HG02840 (cell line): ENCODE measurements around the gene CYP19A1.
"Not testable (repeated sequence)": the region's sequence is repeated elsewhere in the genome, so short reads cannot be mapped to it uniquely, and the experiment has no call there.

Experiments used
- ATAC-seq: cut with Tn5 transposase; IDR thresholded peaks from one replicate; pipeline ENCODE4 v1.9.1; 2021; ENCODE audit warnings: mild to moderate bottlenecking, moderate library complexity, moderate number of reproducible peaks; ENCODE audit not compliant: unreplicated experiment, low FRiP score

CYP19A1 gene

DNA sequence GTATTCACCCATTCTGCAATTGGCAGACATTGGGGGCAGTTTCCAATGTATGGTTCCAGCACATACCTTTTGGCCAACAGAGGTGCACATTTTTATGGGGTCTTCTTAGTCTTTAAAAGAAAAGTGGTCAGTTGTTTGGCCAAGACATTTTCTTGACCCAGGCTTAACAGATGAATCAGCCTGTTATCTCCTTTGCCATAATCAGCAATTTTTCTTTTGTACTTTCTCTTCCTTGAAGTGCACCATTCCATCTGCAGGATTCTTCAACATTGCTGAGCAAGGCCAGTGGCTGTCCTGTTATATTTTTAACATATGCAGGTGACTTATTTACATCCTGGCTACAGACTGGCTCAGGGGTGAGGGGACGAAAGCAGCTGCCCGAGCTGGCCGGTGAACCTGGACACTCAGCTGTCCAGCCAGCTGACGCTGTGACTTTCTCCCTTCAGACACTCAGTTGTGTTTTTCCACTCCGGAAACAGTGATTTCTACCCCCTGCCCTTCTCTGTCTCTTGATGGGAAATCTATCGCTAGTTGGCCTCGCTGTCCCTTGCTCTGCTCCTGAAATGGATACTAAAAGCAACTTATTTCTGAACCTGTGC is 147.2 kb downstream of the CYP19A1 start:
- no peak for ATAC-seq

DNA sequence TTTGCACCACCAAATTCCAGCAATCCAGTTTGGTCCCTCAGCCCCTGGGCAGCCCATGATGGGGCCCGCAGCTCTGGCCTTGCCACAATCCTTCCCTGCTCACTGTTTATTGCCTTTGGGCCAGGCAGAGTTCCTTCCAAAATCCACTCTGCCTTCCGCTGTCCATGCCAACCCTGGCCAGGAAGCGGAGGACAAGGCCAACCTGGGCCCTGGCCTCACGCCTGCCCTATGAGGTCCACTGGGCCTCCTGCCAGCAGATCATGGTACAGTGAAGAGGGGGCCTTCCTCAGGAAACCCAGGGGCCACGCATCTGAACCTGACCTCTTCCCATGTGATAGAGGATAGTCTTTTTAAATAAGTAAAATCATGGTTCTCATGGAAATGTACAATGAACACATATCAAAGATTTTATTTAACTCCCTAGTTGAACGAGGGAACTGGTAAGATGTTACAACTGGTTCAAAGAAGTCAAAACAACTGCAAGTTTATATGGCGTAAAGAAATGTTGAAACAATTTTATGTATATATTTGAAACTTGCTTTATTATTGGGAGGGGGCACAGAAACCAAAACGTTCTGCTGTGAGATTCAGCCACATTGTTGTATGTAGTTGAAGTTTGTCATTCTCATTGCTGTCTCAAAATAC is 147.8 kb downstream of the CYP19A1 start:
- ATAC-seq: no peak

DNA sequence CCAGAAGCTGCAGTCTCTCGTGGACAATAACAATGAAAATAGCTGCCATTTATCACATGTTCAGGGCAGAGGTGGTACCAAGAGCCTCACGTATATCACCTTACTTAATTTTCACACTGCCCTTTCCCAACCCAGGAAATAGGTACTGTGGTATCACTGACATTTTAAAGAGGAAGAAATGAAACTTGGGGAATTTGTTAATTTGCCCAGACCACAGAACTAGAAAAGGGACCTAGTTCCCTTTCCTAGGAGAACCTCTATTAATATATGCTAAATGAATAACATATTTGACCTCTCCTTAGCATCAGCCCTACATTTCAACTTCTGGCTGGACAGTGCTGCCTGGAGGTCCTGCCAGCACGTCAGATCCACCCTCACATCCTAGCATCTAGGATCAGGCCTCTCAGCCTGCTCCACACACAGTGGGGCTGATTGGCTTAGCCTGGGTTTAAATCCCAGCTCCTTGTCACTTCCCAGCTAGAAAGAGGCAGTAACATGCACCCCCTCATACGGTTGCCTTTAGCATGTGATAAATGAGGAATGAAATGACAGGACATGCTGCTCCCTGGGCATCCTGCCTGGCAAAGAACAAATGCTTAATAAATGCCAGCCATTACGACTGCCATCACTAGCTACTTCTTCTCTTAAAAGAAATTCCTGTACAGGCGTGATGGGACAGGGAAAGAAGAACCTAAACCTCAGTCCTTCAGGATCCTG is 148.6 kb downstream of the CYP19A1 start:
- ATAC-seq: no peak

DNA sequence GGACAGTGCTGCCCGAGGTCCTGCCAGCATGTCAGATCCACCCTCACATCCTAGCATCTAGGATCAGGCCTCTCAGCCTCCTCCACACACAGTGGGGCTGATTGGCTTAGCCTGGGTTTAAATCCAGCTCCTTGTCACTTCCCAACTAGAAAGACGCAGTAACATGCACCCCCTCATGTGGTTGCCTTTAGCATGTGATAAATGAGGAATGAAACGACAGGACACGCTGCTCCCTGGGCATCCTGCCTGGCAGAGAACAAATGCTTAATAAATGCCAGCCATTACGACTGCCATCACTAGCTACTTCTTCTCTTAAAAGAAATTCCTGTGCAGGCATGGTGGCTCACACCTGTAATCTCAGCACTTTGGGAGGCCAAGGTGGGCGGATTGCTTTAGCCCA is 149.6 kb downstream of the CYP19A1 start:
- not testable (repeated sequence) for ATAC-seq

DNA sequence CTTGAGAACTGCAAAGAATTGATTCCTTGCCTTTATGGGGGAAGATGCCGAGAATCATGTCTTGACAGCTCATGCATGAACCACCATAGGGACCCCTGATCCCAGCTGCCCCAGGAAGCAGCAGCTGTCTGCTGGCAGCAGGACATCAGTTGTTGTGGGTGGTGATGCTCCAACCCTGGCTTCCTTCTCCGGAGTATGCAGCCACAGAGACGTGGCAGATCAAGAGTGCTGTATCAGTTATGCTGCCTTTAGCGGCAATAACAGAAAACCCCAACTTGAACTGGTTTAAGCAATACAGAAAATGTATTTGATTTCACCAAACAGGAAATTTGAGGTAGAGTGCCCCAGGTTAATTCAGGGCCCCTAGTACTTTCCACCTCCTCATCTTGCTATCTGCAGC is 151.5 kb downstream of the CYP19A1 start:
- no peak for ATAC-seq

DNA sequence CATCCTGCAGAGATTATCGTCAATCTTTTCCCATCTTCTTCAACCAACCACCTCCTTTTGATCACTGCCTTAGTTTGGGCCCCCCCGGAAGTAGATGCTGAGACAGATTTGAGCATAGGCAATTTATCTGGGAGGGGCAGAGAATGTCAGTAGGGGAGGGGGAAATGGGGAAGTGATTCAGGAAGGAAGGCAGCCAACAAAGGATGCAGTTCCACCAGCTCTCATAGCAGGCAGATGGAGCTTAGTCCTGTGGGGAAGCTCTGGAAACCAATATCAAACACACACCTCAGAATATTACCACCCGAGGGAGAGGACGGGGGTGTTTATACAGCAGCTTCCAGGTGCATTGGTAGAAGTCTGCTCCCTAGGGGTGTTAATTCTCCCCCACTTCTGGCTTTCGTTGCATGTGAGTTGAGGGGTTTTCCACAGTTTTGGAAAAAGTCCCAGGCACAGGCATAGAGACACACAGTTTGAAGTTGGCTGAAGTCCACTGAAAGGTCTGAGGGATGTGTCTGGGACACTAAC is 152.2 kb downstream of the CYP19A1 start:
- no peak for ATAC-seq

DNA sequence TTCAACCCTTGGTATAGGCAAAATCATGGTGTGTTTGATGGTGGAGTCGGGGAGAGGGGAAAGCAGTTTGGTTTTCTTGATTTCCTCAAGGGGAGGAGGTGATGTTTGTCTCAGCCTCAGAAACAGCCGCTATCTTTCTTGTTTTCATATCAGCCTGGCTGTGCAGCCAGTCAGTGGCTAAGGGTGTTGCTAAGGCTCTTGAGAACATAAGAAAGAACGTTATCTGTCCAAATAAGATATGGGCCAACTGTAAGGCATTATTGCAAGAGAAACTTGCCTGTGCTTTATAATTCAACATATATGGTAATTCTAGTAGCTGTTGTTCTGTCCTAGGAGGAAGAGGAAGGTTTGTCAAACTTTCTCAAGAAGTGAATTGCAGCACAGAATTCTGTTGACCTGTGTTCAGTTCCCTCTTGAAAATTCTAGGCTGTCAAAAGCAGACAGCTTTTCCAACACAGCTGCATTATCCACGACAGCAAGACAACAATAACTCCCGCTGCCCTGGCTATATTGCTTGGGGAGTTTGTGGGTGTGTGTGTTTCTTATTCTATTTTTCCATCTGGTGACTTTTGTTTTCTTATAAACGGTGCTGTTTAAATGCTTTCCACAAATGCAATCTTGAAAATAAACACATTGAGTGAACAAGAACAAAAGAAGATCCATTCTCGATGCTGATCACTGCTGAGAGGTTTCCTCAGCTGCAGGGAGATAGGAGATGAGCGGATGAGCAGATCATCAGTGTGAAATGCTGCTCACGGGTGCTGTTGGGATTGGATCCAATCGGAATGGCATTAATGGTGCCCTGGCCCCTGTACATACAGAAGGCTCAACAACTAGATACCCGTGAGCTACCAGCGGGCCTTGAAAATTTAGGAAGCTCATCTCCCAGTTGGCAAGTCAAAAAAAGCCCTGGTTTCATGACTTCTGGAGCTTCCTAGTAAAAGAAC is 152.9 kb downstream of the CYP19A1 start:
- no peak for ATAC-seq

DNA sequence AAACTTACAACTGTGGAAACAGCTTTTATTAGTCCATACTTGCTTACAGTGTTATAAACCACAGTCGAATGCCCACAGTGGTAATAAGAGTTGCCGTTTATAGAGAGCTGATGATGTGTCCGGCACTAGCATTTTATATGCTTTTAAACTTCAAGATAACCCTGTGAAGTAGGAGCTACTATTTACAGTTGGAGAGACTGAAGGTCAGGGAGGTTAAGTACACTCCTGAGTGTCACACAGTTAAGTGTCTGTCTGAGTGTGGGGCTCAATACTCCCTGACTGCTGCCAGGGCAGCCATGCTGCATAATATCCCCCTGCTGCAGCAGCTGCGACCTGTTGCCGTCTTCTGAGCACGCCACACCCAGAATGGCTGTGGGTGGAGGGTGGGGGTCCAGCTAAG is 153.8 kb downstream of the CYP19A1 start:
- ATAC-seq: no peak

DNA sequence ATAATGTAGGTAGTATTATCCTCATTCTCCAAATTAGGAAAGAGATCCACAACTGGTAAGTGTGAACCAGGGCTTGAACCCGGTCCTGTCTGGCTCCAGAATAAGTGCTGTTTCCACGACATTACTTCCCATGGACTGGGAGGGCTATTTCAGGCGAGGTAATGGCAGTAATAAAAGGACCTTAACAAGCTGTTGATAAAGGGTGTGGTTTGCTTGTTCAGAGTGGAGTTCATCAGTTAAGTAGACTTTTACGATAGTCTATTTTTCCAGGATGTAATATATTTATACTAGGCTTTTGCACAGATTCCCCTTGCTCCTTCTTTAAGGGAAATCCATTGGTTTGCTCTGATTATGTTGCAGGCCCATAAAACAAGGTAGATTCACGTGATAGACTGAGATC is 155.3 kb downstream of the CYP19A1 start:
- ATAC-seq: no peak

DNA sequence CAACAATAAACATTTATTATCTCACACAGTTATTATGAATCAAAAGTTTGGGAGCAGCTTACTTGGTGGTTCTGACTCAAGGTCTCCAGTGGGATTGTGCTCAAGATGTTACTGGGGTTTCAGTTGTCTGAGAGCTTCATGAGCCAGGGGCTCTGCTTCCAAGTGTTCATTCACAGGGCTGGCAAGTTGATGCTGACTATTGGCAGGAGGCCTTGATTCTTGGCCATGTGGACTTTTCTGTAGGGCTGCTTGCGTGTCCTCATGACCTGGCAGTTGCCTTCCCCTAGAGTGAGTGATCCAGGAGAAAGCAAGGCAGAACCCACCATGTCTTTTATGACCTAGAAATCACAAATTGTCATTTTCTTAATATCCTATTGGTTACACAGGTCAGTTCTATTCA is 156.5 kb downstream of the CYP19A1 start:
- no peak for ATAC-seq

DNA sequence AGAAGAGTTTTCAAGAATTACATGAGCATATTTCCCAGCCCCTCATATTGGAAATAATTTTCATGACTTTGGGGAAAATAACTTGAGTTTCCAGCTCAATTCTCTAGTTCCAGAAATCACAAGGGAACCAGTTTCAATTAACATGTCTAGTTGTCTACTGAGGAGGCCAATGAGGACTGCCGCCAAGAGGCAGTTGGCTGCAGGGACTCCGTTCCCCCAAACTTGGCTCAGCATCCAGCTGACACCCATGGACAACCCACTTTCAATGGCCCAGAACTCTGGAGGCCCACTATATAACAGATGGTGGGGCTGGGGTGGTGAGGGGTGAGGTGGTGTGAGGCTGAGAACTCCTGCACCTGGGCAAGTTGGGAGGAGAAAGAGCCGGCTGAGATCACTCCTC is 157.2 kb downstream of the CYP19A1 start:
- no peak for ATAC-seq

DNA sequence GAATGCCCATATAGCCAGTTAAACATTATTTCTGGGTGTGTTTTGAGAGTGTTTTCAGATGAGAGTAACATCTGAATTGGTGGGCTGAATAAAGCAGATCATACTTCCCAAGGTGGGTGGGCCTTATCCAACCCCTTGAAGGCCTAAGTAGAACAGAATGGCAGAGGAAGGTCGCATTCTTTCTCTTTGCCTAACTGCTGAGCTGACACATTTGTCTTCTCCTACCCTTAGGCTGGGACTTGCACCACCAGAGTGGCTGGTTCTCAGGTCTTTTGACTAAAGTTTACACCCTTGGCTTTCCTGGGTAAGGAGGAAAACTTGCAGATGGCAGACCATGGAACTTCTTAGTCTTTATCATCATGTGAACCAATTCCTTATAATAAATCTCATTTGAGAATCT is 157.9 kb downstream of the CYP19A1 start:
- ATAC-seq: no peak

DNA sequence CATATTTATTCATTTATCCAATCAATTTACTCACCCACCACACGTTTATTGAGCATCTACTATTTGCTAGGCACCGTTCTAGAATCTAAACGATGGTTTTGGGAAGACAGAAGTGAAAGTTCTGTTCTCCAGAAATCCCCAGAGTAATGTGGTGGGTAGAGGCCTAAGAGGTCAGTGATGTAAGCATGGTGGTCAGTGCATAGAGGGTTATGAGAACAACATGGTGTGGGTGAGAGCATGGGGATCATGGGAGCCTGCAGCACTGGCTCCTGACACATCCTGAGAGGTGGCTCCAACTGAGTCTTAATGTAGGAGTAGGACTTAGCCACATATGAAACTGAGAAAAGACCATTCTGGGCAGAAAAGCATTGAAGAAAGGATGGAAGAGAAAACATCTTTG is 158.4 kb downstream of the CYP19A1 start:
- no peak for ATAC-seq

DNA sequence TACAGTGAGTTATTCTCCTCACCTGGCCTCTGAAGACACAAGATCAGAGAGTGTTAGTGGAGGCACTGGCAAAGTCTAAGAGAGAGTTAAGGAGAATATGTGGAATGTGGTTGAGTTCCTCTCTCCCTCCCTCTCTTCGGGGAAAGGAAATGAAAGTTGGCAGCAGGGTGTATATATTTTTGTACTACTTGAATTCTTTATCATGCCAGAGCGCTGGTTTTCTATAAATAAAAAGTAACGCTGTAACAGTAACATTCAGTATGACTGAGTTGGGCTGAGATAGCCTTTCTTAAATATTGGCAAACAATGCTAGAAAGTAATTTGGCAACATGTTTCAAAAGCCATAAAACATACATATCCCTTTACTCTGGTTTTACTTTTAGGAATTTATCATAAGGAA is 166.2 kb downstream of the CYP19A1 start:
- no peak for ATAC-seq

DNA sequence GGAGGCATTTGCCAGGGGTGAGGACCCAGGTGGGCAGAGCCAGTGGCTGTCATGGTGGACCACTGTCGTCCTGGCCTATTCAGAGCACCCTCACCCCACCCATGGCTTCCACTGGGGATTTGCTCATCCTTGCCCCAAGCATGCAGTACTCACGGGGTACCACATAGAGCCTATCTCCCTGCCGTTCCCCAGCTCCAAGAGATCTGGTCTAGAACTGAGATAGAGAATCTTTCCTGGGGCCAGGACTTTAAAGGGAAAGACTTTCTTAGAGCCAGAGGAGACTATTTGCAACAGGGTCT is 166.8 kb downstream of the CYP19A1 start:
- ATAC-seq: no peak

DNA sequence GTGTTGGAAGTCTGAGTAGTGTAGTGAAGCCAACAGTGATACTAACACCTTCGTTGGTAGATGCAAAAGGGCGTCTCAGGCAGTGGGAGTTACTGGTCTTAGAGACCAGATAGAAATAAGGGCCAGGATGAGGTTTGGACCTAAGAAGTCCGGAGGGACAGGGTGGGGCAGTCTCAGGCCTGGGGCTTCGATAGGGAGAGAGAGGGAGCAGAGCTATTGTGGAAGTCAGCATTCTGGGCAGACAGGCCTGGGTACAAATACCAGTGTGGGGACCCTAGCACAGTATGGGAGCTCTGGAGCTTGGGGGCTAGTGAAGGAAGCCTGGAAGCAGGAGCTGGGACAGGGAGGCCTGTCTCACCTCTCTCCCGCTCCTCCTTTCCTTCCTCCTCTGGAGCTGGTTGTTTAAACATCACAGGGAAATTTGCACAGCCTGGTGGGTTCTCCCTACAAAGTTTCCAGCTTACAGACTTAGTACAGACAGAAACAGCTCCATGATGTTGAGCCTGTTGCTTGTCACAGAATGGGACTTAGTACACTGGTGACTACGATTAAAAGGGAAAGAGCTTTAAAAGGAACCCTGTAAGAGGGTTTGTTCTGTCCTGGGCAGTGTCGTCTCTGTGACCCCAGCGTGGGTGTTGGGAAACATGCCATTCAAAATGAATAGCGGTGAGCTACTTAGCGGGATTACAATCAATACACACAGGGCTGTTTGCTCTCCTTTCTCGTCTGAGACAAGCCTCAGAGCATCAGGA is 167.3 kb downstream of the CYP19A1 start:
- ATAC-seq: no peak

DNA sequence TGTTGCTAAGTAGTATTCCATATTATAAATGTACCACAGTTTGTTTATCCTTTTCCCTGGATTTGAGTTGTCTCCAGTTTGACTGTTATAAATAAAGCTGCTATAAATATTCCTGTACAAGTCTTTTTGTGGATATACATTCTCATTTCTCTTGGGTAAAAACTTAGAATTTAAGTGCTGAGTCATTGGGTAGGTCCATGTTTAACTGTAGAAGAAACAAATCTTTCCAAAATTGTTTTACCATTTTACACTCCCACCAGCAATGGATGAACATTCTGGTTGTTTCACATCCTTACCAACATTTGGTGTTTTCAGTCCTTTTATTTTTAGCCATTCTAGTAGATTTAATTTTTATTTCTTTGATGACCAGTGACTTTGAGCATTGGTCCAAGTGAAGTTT is 169.7 kb downstream of the CYP19A1 start:
- ATAC-seq: no peak

DNA sequence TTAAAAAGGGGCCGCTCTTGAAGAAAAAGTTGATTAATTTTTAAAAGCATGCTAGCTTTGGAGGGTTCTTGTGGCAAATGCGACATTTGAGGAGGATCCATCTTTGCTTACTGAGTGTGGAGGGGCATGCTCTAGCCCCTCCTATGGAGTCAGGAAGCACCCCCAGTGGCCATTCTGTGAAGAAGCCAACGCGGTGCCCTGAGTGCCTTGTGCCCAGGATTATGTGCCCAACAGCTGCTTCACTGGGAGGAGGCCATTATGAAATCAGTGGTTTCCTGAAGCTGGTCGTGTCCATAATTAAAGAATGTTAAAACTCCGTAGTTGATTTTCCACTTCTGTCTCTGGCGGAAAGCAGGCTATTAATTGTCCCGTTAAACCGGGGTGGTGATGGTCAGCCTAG is 174.6 kb downstream of the CYP19A1 start:
- ATAC-seq: no peak

DNA sequence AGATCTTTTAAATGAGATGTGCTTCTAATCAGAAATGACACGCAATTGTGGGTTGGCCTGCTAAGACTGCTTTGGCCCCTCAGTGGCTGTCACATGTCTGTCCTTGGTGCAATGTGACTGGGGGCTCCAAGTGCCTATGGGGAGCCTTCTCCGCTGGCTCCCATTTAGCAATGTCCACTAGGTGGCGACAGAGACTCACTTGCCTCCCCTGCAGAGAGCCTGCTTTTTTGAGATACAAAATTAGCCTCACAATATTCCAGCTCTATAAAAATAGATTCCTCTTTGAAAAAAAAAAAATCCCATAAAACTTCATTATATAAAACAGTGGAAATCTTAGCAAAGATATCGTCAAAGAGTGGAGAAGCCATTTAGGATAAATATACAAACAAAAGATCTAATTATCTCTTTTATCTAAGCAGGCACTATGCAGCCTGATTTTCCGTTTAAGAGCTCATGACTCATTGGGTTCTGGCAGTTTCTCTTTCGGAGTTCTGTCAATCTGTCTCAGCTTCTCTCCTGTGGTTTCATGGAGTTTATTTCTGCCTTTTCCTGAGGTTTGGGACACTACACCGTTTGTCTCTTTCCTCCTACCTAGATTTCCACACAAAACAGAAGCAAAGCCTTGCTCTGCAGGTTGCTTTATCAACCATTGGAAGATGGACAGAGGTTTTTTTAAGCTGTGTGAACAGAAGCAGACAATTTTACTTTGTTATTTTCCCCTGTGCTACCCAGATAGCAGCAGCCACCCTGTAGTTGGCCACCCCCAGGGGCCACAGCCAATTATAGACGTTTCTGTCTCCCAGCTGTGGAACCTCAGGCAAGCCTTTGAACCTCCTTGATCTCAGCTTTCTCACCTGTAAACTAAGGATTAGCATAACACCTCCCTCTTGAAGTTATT is 175.3 kb downstream of the CYP19A1 start:
- no peak for ATAC-seq
